ENCODE data around the gene NDE1. TPM values are rescaled to one million over a fixed set of nuclear protein-coding genes. Genes with fewer than 3 reads are reported as not detected.
"Not testable (repeated sequence)": the region's sequence is repeated elsewhere in the genome, so short reads cannot be mapped to it uniquely, and the experiment has no call there.

Gene NDE1
- polyA plus RNA-seq, 2 of the 4 experiments (the other 2 are of a cell fraction), result 27.6 to 30.6 TPM

DNA sequence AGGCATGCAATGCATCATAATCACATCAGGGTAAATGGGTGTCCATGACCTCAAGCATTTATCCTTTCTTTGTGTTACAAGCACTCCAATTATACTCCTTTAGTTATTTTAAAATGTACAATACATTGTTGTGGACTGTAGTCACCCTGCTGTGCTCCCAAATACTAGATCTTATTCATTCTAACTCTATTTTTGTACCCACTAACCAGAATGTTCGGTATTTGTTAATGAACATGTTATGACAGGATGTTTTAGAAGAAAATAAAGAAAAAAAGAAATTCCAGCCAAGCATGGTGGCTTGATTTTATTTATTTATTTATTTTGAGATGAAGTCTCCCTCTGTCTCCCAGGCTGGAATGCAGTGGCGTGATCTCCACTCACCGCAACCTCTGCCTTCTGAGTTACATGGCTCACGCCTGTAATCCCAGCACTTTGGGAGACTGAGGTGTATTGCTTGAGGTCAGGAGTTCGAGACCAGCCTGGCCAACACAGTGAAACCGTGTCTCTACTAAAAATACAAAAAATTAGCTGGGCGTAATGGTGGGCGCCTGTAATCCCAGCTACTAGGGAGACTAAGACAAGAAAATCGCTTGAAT is 1.8 kb upstream of the NDE1 start:
- no peak for DNase-seq (ENCODE audit: low read depth in 1 of 2, low spot score in 1 of 2)
- WGBS (ENCODE audit: missing lambda C conversion rate), result 89% methylated on average over 9 of the region's 9 CpGs
- TF ChIP-seq ESRRA (IDR thresholded peaks at IDR 0.05; ENCODE audit: borderline replicate concordance, low read length), result no peak
- no peak for TF ChIP-seq KDM5A (IDR thresholded peaks at IDR 0.05)
- no peak for TF ChIP-seq TFCP2L1 (CRISPR knock-in tag; IDR thresholded peaks at IDR 0.05)
- no peak for TF ChIP-seq EP300 (IDR thresholded peaks at IDR 0.05)
- no peak for TF ChIP-seq NFE2L2 (conservative IDR thresholded peaks at IDR 0.05; ENCODE audit: low read length)
- TF ChIP-seq, protein P1, sequence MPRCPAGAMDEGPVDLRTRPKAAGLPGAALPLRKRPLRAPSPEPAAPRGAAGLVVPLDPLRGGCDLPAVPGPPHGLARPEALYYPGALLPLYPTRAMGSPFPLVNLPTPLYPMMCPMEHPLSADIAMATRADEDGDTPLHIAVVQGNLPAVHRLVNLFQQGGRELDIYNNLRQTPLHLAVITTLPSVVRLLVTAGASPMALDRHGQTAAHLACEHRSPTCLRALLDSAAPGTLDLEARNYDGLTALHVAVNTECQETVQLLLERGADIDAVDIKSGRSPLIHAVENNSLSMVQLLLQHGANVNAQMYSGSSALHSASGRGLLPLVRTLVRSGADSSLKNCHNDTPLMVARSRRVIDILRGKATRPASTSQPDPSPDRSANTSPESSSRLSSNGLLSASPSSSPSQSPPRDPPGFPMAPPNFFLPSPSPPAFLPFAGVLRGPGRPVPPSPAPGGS (IDR thresholded peaks at IDR 0.05), result no peak
- TF ChIP-seq NPAS2 (CRISPR knock-in tag; IDR thresholded peaks at IDR 0.05; ENCODE audit: borderline replicate concordance), result no peak
- TF ChIP-seq EHMT2 (IDR thresholded peaks at IDR 0.05; ENCODE audit: low read depth), result no peak
- TF ChIP-seq JUN (IDR thresholded peaks at IDR 0.05), result no peak
- TF ChIP-seq, protein P2, sequence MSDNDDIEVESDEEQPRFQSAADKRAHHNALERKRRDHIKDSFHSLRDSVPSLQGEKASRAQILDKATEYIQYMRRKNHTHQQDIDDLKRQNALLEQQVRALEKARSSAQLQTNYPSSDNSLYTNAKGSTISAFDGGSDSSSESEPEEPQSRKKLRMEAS (IDR thresholded peaks at IDR 0.05), result no peak
- TF ChIP-seq ZSCAN20 (CRISPR knock-in tag; IDR thresholded peaks at IDR 0.05), result no peak
- no peak for TF ChIP-seq FOSL2 (IDR thresholded peaks at IDR 0.05)
- no peak for TF ChIP-seq FOSL2 (CRISPR knock-in tag; IDR thresholded peaks at IDR 0.05)
- TF ChIP-seq ZNF302 (CRISPR knock-in tag; IDR thresholded peaks at IDR 0.05), result no peak
- TF ChIP-seq, protein P3, sequence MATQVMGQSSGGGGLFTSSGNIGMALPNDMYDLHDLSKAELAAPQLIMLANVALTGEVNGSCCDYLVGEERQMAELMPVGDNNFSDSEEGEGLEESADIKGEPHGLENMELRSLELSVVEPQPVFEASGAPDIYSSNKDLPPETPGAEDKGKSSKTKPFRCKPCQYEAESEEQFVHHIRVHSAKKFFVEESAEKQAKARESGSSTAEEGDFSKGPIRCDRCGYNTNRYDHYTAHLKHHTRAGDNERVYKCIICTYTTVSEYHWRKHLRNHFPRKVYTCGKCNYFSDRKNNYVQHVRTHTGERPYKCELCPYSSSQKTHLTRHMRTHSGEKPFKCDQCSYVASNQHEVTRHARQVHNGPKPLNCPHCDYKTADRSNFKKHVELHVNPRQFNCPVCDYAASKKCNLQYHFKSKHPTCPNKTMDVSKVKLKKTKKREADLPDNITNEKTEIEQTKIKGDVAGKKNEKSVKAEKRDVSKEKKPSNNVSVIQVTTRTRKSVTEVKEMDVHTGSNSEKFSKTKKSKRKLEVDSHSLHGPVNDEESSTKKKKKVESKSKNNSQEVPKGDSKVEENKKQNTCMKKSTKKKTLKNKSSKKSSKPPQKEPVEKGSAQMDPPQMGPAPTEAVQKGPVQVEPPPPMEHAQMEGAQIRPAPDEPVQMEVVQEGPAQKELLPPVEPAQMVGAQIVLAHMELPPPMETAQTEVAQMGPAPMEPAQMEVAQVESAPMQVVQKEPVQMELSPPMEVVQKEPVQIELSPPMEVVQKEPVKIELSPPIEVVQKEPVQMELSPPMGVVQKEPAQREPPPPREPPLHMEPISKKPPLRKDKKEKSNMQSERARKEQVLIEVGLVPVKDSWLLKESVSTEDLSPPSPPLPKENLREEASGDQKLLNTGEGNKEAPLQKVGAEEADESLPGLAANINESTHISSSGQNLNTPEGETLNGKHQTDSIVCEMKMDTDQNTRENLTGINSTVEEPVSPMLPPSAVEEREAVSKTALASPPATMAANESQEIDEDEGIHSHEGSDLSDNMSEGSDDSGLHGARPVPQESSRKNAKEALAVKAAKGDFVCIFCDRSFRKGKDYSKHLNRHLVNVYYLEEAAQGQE (IDR thresholded peaks at IDR 0.05), result no peak
- no peak overlapping the region for H3K4me3 ChIP-seq
- H3K27ac ChIP-seq, result no peak overlapping the region
- ATAC-seq, result no peak
- no peak for FAIRE-seq
- ChIA-PET POLR2A (no interaction called here), CTCF (interaction anchor here (1.0 kb wide), 1 partner anchor 57 kb away, joined by 3 read pairs; no protein-coding TSS in a partner anchor)
- H3K9me3 ChIP-seq, result no peaks in the 10 kb centered on the region
- H3K4me1 ChIP-seq, result peaks cover 39% of the 10 kb centered on the region
- H3K4me2 ChIP-seq, result no peak overlapping the region

DNA sequence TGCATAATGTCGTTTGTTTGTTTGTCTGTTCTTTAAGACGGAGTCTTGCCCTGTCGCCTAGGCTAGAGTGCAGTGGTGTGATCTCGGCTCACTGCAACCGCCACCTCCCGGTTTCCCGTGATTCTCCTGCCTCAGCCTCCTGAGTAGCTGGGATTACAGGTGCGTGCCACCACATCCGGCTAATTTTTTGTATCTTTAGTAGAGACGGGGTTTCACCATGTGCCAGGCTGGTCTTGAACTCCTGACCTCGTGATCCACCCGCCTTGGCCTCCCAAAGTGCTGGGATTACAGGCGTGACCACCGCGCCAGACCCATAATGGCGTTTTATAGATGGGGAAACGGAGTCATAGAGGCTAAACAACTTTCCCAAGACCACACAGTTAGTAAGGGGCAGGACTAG is 734 bp upstream of the NDE1 start:
- WGBS (ENCODE audit: missing lambda C conversion rate), result 80% methylated on average over 17 of the region's 17 CpGs
- DNase-seq (ENCODE audit: low read depth in 1 of 2, low spot score in 1 of 2); FAIRE-seq; ATAC-seq; POLR2A ChIA-PET; H3K9me3 ChIP-seq: not testable (repeated sequence)
- Histone ChIP-seq H3K4me1 (peaks cover 37% of the 10 kb centered on the region), H3K4me3 (peak overlapping the region; percentile 66), H3K27ac (peak overlapping the region; percentile 81 to 97), H3K4me2 (peak overlapping the region; percentile 93)
- CTCF ChIA-PET, result interaction anchor here (0.6 kb wide), 1 partner anchor 107 kb away, joined by 4 read pairs; no protein-coding TSS in a partner anchor

DNA sequence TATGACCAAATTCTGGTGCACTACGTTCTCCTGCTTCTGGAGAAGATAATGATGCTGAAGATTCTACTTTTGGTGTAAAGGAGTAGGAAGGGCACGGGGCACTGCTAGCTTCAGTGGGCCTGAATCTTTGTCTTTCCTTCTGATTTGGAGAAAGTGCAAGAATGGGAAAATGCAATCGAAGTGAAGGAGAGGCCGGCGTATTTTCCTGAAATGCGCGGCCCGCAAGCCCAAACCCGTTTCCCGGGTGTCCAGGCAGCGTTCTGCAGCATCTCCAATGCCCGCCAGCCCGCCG is 372 bp upstream of the NDE1 start:
- H3K9me3 ChIP-seq, result no peaks in the 10 kb centered on the region
- H3K4me3 ChIP-seq, result peak overlapping the region; percentile 66
- TF ChIP-seq, protein P4, sequence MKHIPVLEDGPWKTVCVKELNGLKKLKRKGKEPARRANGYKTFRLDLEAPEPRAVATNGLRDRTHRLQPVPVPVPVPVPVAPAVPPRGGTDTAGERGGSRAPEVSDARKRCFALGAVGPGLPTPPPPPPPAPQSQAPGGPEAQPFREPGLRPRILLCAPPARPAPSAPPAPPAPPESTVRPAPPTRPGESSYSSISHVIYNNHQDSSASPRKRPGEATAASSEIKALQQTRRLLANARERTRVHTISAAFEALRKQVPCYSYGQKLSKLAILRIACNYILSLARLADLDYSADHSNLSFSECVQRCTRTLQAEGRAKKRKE (CRISPR knock-in tag; IDR thresholded peaks at IDR 0.05; ENCODE audit: low read depth), result no peak
- TF ChIP-seq FOSL2 (IDR thresholded peaks at IDR 0.05) (no peak), FOSL2 (CRISPR knock-in tag; IDR thresholded peaks at IDR 0.05) (no peak), MAZ (IDR thresholded peaks at IDR 0.05; ENCODE audit: borderline replicate concordance, low read depth, low read length) (no peak), POLR2AphosphoS2 (conservative IDR thresholded peaks at IDR 0.05; ENCODE audit: low read length) (no peak), FOSB (CRISPR knock-in tag; IDR thresholded peaks at IDR 0.05) (no peak)
- TF ChIP-seq, protein P5, sequence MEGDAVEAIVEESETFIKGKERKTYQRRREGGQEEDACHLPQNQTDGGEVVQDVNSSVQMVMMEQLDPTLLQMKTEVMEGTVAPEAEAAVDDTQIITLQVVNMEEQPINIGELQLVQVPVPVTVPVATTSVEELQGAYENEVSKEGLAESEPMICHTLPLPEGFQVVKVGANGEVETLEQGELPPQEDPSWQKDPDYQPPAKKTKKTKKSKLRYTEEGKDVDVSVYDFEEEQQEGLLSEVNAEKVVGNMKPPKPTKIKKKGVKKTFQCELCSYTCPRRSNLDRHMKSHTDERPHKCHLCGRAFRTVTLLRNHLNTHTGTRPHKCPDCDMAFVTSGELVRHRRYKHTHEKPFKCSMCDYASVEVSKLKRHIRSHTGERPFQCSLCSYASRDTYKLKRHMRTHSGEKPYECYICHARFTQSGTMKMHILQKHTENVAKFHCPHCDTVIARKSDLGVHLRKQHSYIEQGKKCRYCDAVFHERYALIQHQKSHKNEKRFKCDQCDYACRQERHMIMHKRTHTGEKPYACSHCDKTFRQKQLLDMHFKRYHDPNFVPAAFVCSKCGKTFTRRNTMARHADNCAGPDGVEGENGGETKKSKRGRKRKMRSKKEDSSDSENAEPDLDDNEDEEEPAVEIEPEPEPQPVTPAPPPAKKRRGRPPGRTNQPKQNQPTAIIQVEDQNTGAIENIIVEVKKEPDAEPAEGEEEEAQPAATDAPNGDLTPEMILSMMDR (IDR thresholded peaks at IDR 0.05), result no peak
- peaks cover 33% of the 10 kb centered on the region for H3K4me1 ChIP-seq
- DNase-seq (ENCODE audit: low read depth in 1 of 2, low spot score in 1 of 2) (no peak), FAIRE-seq (no peak), ATAC-seq (no peak; a peak in 2 of 6 replicates)
- peak overlapping the region; percentile 81 to 97 for H3K27ac ChIP-seq
- H3K4me2 ChIP-seq, result peak overlapping the region; percentile 93
- POLR2A ChIA-PET, result no interaction called here
- 3% methylated on average over 14 of the region's 14 CpGs for WGBS (ENCODE audit: missing lambda C conversion rate)
- CTCF ChIA-PET, result interaction anchor here (0.6 to 1.5 kb wide), 2 partner anchors 11 to 107 kb away, joined by 4 read pairs; no protein-coding TSS in a partner anchor

Measured in A549 (cell line).